Ureter (tissue), 1 donor: Measurements from ENCODE around the gene LRRC38. TPM values are rescaled to one million over a fixed set of nuclear protein-coding genes. Genes with fewer than 3 reads are reported as not detected.

Experiments used
- DNase-seq: peaks from one replicate; pipeline ENCODE4 v3.0.0-alpha.2; 2020; ENCODE audit warnings: low spot score
- total RNA-seq: library from RNA; stranded (reverse); gene quantifications from one replicate; pipeline ENCODE4 v1.2.4, GENCODE V29; 2023
- donor health status: DM: yes; HTN: yes; CAD: no.

Gene LRRC38
- total RNA-seq, 1 donor from 2014 or later, result not detected

DNA sequence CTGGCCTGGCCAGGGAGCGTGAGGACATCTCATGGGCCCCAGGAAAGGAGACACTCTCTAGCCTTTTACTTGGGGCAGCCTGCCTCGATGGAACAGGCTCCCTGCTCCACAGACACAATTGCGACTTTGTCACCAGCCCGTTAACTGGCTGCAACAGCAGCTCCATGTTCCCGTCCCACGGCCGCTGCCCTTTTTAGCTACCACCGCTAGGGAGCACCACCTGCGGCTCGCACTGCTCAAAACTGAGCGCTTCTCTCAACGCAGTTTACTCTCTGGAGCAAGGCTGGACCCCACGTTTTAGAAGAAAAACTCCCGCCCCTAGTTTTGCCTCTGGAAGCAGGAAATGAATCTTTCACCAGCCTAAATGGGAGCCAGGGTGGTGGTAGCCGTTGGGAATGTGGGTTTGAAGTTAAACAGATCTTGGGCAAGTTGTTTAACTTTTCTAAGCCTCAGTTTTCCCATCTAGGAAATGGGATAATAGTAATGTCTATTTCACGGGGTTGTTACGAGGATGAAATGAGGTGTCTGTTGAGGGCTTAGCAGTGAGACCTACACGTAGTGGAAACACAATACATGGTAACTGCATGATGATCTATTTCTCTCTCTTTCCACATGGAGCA lies 3.5 kb upstream of the LRRC38 start:
- no peak for DNase-seq

DNA sequence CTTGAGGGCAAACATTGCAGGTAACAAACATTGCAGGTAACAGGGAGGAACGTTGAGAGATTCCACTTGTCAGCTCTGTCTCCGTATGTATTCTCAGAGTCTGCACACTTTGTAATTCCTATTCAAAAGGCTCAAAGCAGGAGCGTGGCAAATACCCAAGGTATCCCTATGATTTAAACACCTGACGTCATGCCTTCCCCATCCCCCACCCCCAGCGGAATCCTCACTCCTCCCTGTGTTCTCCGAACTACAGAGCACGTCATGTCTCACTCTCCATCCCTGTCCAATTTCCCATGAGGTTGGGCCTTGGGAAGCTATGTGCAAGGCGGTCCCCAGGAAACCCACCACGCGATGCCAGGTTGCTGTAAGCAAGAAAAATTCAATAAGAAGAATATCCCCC lies 2.8 kb upstream of the LRRC38 start:
- no peak for DNase-seq

DNA sequence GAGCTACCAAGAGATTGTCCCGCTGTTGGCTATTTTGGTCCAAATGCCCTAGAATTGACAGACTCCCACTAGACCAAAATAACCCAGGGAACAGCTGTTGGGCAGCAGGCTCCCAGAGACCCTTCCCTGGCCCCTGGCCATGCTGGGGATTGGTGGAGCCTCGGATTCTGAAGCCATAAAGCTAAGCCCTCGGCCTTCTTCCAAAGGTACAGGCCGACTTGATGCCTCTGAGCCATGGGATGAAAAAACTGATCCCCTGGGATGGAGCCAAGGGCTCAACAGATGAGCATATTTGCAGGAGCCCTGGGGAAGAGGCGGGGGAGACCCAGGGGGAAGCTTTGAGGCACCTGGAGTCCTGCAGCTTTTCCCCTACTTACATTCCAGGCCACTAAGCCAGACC lies 1.0 kb upstream of the LRRC38 start:
- DNase-seq, result no peak

DNA sequence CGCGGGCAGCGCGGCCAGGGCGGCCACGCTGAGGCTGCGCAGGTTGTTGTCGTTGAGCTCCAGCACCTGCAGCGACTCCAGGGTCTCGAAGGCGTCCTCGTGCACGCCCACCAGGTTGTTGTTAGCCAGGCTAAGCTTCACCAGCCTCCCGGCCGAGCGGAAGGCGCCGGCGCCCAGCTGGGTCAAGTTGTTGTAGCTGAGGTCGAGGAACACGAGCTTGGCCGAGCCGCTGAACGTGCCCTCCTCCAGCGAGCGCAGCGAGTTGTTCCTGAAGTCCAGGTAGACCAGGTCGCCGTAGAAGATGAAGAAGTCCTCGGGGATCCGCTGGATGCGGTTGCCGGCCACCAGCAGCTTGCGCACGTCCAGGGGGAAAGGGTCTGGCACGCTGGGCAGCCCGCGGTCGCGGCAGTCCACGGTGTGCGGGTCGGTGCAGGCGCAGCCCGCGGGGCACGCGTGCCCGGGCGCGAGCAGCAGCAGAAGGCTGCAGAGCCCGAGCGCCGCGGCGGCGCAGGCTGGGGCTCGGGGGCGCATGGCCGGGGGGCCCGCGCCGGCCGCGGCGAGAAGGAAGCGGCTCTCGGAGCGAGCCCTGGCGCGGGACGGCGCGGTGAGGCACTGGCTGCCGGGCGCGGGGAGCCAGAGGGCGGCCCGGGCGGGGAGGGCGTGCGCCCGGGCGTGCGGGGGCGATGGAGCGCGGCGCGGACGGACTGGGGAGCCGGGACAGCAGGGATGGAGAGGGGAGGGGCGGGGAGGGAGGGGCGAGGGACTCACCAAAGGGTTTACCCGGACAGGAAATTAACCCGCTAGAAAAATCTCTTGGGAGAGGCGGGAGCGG lies 524 bp downstream of the LRRC38 start:
- DNase-seq, result no peak

DNA sequence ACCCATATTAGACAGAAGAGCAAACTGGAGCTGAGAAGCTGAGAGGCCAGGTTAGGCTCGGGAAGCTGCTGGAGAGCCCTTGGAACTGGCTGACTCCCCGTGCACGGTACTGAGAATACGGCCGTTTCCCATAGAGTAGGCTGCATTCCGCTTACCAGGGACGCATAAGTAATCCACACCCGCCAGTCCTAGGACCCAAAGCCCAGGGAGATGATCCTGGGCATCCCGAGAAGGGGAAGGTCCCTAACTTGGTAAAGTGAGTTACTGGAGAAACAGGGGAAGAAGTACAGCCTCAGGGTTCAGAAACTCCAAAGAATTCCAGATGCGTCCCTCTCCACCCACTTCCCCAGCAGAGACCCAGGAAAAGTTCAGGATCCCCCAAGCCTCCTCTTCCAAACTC lies 1.3 kb downstream of the LRRC38 start:
- DNase-seq, result no peak

DNA sequence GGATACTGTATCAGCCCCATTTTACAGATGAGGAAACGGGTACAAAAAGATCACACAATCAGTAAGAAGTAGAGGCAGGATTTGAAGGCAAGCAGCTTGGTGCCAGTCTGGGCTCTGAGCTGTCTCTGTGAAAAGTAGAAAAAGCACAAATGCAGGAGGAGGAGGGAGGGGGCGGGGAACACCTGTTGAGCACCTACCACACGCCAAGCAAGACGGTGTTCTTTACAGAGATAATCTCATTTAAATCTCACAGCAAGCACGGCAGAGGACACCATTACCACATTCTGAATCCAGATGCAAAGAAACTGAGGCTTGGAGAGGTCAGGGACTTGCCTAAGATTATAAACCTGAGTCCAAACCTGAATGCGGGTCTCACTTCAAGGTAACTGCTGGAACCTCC lies 3.3 kb downstream of the LRRC38 start:
- no peak for DNase-seq

DNA sequence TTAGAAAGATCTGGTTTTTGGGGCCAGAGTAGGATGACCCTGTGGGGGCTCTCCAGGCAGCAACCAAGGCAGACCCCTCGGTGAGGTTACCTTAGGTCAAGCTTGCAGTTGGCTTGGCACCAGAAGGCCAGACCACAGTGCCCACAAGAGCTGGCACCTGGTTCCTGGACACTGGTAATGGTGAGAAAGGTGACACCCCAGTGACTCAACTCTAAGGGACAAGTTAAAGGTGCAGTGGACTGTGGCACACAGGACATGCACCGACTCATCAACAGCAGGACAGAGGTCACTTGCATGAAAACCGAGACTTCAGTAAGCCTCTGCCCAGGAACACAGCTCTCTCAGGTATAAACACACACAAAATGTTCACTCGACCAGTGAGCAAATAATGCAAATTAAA lies 6.7 kb downstream of the LRRC38 start:
- no peak for DNase-seq

DNA sequence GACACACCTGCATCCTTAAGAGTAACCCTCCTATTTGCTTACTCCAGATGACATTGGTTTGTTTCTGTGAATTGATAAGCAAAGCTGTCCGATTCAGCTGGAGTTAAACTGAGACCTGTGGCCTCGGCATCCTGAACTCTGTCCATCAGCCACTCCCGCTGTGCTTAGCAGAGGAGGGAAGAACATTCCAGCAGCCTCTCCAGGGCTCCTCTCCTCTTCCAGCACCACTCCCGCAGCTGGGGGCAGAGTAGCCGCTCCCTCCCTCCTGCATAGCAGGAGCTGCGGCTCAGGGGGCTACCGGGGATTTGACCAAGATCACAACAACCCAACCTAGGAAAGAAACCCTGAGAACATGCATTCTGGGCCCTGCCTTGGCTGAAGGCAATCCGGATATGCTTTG lies 8.8 kb downstream of the LRRC38 start:
- DNase-seq, result no peak

DNA sequence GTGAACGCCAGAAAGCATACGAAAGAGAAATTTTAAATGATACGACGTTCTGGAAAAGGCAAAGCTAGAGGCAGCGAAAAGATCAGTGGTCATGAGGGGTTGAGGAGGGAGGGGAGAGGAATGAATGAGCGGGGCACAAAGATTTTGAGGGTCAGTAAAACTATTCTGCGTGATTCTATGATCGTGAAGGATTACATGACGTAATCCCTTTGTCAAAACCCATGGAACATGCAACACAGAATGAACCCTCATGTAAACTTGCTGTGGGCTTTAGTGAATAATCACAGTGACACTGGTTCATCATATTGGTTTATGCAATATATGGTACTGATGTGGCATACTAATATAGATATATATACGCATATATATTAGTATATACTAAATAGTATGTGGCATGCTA lies 13.0 kb downstream of the LRRC38 start:
- DNase-seq, result no peak

DNA sequence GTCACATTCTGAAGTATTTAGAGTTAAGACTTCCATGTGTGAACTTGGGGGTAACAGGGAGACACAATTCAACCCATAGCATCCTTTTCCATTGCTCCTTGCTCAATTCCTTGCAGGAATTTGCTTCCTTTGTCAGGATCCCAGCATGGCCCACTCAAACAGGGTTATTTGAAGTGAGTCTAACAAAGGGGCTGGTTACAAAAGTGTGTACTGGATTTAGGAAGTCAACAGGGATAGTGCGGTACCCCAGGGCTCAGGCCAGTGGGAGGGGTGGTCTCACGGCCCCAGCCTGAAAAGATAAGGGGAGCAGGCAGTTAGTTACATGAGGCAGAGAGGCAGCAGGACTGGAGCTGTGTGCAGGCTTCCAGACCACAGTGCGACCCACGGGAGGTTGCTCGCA lies 14.4 kb downstream of the LRRC38 start:
- DNase-seq, result no peak

DNA sequence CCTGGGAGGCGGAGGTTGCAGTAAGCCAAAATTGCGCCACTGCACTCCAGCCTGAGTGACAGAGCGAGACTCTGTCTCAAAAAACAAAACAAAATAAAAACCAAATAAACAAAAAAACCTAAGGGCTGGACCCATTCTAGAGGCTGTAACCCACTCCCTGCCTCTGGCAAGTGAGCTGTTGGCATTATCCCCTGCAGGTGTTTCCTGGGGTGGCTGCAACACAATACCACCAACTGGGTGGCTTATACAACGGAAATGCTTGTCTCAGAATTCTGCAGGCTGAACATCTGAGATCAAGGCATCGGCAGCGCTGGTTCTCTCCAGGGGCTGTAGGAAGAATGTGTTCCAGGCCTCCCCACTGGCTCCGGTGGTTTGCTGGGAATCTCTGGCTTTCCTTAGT lies 15.2 kb downstream of the LRRC38 start:
- no peak for DNase-seq

DNA sequence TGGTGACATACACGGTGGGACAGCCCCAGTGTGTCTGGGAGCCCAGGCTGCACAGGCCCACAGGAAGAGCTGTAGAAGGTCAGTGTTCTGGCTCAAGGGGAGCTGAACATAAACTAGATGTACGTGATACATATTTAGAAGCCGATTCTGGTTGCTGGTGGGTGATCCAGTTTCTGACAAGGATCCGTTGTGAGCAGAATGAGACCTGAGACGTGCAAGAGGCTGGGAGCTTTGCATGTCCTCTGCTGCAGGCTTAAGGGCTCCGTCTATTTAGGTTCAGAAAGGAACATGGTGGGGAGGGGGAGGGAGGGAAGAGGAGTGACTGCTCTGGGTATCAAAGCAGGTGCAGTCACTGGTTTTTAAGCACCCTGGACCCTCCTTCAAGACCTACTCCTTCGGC lies 18.6 kb downstream of the LRRC38 start:
- no peak for DNase-seq

DNA sequence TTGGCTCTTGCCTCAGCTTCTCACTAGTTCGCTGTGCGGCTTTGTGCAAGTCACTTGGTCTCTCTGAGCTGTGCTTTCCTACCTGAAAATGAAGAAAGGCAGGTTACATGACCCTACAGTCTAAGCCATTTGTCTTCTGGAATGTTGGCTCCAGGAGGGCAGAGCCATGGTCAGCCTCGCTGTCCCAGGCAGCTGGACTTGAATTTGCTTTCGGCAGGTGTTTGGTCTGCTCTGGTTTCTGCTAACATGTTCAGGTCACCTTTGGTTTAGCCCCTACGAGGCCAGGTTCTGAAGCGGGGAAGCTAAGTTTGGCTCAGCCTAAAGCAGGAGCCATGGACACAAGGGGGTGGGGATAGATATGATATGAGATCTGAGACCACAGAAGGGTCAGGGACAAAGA lies 19.1 kb downstream of the LRRC38 start:
- DNase-seq, result no peak

DNA sequence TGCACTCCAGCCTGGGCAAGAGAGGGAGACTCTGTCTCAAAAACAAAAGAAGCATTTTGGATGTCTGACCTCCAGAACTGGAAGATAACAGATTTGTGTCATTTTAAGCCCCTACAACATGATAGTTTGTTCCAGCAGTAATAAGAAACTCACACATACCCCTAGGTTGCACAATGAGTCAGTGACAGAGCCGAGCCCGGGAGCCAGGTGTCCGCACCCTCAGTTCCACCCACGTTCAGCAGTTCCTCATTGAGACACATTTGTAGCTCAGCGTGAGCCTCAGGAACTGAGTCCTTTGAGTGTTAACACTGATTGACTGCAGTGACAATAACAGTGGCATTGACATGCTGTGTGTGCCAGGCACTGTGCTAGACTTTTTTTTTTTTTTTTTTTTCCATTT lies 19.8 kb downstream of the LRRC38 start:
- no peak for DNase-seq

DNA sequence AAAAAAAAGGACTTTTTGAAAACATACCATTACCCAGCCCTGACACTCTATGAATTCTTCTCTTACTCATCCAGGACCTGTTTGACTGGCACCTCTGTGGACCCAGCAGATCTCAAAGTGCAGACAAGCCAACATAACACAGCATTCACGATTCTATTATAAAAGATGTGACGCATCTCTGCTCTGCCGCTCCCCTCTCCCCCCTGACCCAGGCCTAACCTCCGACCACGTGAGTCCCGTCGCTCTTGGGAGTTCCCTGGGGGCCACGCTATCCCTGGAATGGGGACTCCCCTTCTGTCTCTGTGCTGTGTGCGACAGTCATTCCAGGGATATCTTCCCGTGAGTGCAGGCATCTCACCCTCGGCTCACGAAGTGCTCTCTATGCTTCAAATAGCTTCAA lies 21.1 kb downstream of the LRRC38 start:
- no peak for DNase-seq

DNA sequence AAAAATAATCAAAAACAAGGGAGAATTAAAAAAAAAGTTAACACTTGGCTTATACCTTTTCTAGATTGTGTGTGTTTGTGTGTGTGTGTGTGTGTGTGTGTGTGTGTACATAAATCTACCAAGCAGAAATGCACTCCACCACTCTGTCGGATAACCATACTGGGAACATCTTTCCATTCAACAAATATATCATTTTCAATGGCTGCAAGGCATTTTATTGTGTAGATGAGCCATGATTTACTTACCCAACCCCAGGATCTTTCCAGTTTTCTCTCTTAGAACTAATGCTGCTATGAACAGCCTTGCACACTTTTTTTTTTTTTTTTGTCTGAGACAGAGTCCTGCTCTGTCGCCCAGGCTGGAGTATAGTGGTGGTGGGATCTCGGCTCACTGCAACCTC lies 25.8 kb downstream of the LRRC38 start:
- DNase-seq, result no peak

DNA sequence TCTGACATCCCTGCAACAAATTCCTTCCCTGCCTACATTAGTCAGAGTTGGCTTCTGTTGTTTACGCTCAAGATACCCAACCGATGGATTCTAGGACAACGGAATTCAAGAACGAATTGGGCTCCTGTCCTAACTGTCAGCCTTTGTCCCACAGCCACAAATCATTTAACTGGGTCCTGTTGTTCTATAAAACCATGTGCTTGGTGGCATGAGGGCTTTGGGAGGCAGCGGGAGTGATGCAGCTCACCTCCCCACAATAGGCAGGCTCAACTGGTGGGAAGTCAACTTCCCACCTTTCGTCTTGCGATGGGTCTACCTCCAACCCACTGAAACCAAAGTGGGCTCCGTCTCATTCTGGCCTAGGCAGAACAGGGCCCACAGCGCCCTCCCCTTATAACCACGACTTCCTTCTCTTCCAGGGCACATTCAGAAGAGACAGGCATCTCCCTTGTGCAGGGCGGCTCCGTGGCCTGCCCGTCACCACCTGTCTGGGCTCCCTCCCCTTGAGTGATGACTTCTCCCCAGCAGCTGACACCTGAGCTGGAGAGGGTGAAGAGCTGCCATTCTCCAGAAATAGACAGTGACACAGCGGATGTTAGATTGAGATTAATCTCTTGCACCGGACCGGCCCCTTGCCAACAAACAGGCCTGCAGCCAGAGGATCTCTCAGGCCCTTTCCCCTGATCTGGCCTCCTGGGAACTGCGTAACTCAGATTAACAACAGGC lies 26.5 kb downstream of the LRRC38 start:
- no peak for DNase-seq

DNA sequence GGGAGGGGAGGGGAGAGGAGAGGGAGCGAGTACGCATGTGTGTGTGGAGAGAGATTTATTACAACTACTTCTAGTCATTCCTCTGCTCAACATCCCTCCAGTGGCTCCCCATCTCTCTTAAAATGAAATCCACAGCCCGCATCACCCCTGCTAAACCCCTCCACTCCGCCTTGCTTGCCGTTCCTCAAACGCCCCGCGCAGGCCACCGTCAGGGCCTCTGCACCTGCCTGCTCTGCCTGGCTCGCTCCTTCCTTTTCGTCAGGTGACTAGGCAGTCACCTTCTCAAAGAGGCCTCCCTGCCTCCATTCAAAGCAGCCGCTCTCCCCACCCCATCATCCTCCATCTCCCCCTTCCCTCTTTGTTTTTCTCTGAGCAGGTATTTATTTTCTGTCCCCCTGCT lies 29.9 kb downstream of the LRRC38 start:
- no peak for DNase-seq

DNA sequence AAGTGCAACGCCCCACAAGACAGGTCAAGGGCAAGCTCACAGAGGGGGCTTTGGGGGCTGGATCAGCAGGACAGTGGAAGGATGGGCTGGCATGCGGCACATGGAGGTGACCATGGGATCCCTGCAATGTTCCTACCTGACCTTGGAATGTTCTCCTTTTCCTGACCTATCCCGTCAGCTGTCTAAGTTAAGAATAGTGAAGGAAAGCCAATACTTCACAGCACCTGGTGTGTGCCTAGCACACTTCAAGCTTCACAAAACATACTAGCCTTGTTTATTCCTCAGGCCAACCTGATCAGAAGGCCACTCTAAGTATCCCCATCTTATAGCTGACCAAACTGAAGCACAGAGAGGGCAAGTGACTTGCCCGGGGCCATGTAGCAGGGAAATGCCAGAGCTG lies 31.2 kb downstream of the LRRC38 start:
- DNase-seq, result no peak

DNA sequence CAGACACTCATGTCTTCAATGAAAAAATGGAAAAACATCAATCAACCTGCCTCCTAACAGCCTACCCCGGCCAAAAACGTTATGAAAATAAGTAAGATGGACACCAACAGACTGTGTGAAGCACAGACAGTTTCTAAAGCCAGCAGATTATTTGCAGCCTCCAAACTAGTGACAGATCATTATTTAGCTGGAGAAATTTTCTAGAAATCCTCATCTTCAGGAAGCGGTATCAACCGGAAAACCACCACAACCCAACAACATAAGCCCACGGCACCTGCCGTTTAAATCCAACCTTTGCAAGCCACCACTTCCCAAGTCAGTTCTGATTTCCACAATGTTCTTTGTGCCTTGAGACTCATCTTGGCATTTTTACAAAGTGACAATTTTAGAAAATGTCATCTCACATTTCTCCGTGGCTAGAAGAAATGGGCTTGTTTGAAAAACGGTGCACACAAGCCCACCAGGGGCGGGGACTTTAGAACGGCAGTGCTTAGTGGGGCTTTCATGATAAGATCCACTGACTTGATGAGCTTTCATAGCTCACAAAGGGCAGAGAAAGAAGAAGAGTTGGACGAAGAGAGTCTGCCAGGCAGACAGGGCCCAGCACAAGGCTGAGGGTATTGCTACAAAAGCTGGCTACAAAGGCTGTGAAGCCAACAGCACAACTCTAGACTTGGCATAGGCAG lies 34.5 kb downstream of the LRRC38 start:
- DNase-seq, result no peak

DNA sequence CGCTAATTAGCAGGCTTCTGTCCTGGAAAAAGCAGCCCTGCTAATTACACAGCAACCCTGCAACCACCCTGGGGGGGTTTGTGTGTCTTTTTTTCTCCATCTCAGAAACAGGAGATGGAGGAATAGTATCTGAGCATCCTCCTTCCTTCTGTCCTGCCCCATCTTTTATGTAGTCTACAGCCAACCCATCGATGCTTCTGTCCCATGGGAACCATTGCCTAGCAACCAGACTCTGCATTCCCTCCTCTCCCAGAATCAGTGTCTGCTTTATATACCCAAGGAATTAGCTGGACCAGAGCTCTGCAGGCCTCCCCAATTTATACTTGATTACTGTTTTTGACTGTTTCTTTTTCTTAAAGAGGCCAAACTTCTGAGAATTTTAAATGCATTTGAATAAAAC lies 35.1 kb downstream of the LRRC38 start:
- DNase-seq, result no peak

DNA sequence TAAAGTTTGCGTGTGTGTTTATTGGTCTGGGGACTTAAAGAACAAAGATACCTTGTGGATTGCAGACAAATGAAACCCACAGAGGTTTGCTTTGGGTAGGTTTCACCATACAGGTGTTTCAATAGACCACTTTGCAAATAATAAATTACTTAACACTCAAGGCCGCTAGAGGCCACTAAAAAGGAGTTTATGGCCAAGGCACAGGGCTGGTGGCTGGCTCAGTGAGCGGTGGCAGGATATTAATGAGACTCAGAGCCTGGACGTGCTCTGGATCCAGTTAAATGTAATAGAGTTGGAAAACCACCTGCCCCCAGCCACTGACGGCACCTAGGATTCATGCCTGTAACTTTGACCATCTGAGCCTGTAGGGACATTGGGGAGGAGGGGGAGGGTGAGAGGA lies 44.5 kb downstream of the LRRC38 start:
- DNase-seq, result no peak

DNA sequence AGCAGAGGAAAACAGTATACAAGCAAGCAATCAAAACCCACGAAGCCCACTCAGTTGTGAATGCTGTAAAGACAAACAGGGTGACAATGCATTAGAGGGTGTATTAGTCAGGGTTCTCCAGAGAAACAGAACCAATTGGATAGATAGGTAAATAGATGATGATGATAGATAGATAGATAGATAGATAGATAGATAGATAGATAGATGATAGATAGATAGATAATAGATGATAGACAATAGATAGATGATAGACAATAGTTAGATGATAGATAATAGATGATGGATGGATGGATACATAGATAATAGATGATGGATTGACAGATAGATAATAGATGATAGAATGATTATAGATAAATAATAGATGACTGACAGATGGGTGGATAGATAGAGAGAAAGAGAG lies 48.3 kb downstream of the LRRC38 start:
- DNase-seq, result no peak
